Transverse colon (tissue), 4 donors: ENCODE measurements around the gene PLXDC2. TPM values are rescaled to one million over a fixed set of nuclear protein-coding genes. Genes with fewer than 3 reads are reported as not detected.

ENCODE experiments used
- DNase-seq: peaks from one replicate; pipeline ENCODE4 v3.0.0-alpha.2; 2019
- H3K27ac ChIP-seq, 4 donors: fragments of 200-600 bp; sonication (generic); 2 replicates each; pipeline ENCODE4 v1.5.1; 2016 to 2018; ENCODE audit warnings: inconsistent platforms in 4 of 4
- H3K27me3 ChIP-seq: fragments of 200-600 bp; sonication (generic); 2 replicates; pipeline ENCODE4 v1.5.1; 2017; ENCODE audit warnings: inconsistent platforms
- H3K36me3 ChIP-seq, 4 donors: fragments of 200-600 bp; sonication (generic); 2 replicates each; pipeline ENCODE4 v1.5.1; 2017 to 2019; ENCODE audit warnings: inconsistent platforms in 4 of 4
- H3K4me1 ChIP-seq, 4 donors: fragments of 200-600 bp; sonication (generic); 2 replicates each; pipeline ENCODE4 v1.5.1; 2017 to 2020; ENCODE audit warnings: inconsistent platforms in 4 of 4
- H3K4me3 ChIP-seq, 4 donors: fragments of 200-600 bp; sonication (generic); 1 replicate in 1 of 4; 2 replicates in 3 of 4; pipeline versions ENCODE4 v1.5.1 to v1.6.1; 2017 to 2019; ENCODE audit warnings: inconsistent platforms in 4 of 4
- H3K9me3 ChIP-seq, 2 donors: fragments of 200-600 bp; sonication (generic); 2 replicates each; pipeline ENCODE4 v1.5.1; 2017 to 2019; ENCODE audit warnings: inconsistent platforms in 2 of 2
- CTCF ChIP-seq, 5 experiments: fragments of 200-600 bp in 3 of 5; fragments of 450-650 bp in 2 of 5; sonication (generic) in 3 of 5; IDR thresholded peaks; 1 replicate in 2 of 5; 2 replicates in 3 of 5; pipeline ENCODE4 v1.5.1; 2016 to 2017; ENCODE audit warnings: antibody characterized with exemption in 5 of 5, inconsistent platforms in 3 of 5, mild to moderate bottlenecking in 2 of 5, moderate library complexity in 1 of 5
- EP300 ChIP-seq: sonication (generic); formaldehyde crosslinking; IDR thresholded peaks from one replicate; pipeline ENCODE4 v1.6.1; 2017; ENCODE audit warnings: antibody characterized with exemption, low read depth
- POLR2A ChIP-seq: fragments of 450-650 bp; IDR thresholded peaks from one replicate; pipeline ENCODE4 v1.6.1; 2016; ENCODE audit warnings: antibody characterized with exemption, mild to moderate bottlenecking, moderate library complexity
- POLR2AphosphoS5 ChIP-seq, 3 donors: sonication (generic); formaldehyde crosslinking; IDR thresholded peaks; one replicate each; pipeline ENCODE4 v1.6.1; 2016; ENCODE audit warnings: antibody characterized with exemption in 3 of 3
- WGBS, 2 donors: methylation state at CpG; one replicate each; pipeline ENCODE4 v1.1.5; 2018; ENCODE audit warnings: low coverage in 1 of 2; 5-methylcytosine and 5-hydroxymethylcytosine counted together
- in situ Hi-C, 4 donors: fragments of 200-750 bp; cut with MboI; loops; one replicate each; pipeline versions ENCODE4 v1.15.0 to v1.15.1; 2017; ENCODE audit warnings: low sequenced_read_pairs in 3 of 4, low pct_ligation_motif_present in 1 of 4, low pct_unique_long_range_greater_than_20kb in 1 of 4
- intact Hi-C: fragments of 100-400 bp; cut with DNase I; formaldehyde crosslinking; loops from one replicate; pipeline ENCODE4 v1.15.1; 2023; ENCODE audit warnings: low total_unique reads
- total RNA-seq, 4 donors: library from RNA; depleted of rRNA; stranded (reverse); fragments of >200 nt; gene quantifications; one replicate each; pipeline ENCODE4 v1.1.0, GENCODE V29; 2016

Gene PLXDC2
- total RNA-seq, 4 donors from 2014 or later: 12.0 to 32.2 (median 20.3) TPM

DNA sequence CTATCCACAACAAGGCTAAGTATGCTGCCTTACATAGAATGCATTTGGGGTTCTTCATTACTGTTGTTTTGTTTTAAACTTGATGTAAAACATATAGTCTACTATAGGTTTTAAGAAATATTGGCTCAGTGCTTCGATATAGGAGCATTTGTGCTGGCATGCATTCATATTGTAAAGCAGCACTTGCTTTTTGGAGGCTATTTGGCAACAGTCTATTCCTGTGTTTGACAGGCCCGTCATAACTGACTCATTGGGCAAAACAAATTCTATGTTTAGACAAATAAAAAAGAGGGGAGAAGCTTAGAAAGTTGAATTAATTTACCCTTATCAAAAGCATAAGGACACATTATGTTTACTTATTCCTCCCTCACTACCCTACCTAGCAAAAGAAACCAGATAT lies 38.4 kb upstream of the PLXDC2 start:
- 31 to 75% methylated on average over 2 of the region's 2 CpGs for WGBS, 2 donors
- intact Hi-C loops: no loop called here
- no peak overlapping the region for H3K27ac ChIP-seq
- in situ Hi-C loops: loop anchor here in 2 of 4 donors (25.0 kb wide), 1 partner anchor 366 kb away; no protein-coding TSS in a partner anchor
- H3K4me1 ChIP-seq: no peaks in the 10 kb centered on the region
- H3K36me3 ChIP-seq: no peaks in the 10 kb centered on the region
- no peaks in the 10 kb centered on the region for H3K9me3 ChIP-seq
- H3K4me3 ChIP-seq: no peak overlapping the region
- no peak for TF ChIP-seq EP300
- no peak for TF ChIP-seq POLR2AphosphoS5 (IDR thresholded peaks at IDR 0.05)
- no peak for TF ChIP-seq CTCF (IDR thresholded peaks at IDR 0.05)
- TF ChIP-seq POLR2A: no peak
- H3K27me3 ChIP-seq: no peaks in the 10 kb centered on the region
- no peak for DNase-seq

GRCh38 chr10:19778996-19779395 lies 37.2 kb upstream of the PLXDC2 start:
- H3K4me1 ChIP-seq: no peaks in the 10 kb centered on the region
- H3K9me3 ChIP-seq: no peaks in the 10 kb centered on the region
- no peaks in the 10 kb centered on the region for H3K27me3 ChIP-seq
- TF ChIP-seq POLR2A (no peak), EP300 (no peak)
- H3K27ac ChIP-seq: no peak overlapping the region
- WGBS, 2 donors: 43 to 55% methylated on average over 1 to 2 of the region's 2 CpGs
- in situ Hi-C loops: loop anchor here in 2 of 4 donors (25.0 kb wide), 1 partner anchor 367 kb away; no protein-coding TSS in a partner anchor
- H3K36me3 ChIP-seq: no peaks in the 10 kb centered on the region
- no peak overlapping the region for H3K4me3 ChIP-seq
- intact Hi-C loops: no loop called here
- DNase-seq: no peak

DNA sequence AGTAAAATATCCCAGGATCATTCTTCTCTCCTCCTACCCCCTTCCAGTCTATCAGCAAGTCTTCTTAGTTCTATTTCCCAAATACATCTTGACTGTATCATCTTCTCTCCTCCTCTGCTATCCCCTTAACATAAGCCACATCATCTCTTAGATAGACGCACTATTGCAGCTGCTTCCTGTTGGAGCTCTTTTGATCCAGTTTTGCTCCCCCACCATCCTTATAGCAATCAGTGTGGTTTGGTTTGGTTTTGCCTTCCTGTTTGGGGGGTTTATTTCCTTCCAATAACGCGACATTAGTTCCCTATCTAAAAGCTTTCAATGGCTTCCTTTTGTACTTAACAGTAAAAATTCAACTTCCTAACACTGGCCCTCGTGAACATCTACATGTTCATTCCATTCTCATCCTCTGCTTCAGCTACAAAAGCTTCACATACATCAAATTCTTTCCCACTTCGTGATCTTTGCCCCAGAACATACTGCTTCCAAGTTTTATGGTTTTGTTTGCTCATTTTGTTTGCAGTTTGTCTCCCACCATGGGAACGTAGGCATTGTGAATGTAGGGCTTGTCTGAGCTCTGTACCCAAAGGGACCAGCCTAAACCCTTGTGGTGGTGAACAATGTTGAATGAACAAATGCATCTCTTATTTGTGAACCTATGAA lies 33.7 kb upstream of the PLXDC2 start:
- H3K27ac ChIP-seq: no peak overlapping the region
- H3K4me3 ChIP-seq: no peak overlapping the region
- H3K36me3 ChIP-seq: no peaks in the 10 kb centered on the region
- WGBS, 2 donors: 54 to 73% methylated on average over 6 of the region's 6 CpGs
- no peaks in the 10 kb centered on the region for H3K4me1 ChIP-seq
- intact Hi-C loops: no loop called here
- TF ChIP-seq EP300 (no peak), POLR2AphosphoS5 (IDR thresholded peaks at IDR 0.05) (no peak), POLR2A (no peak), CTCF (IDR thresholded peaks at IDR 0.05) (no peak)
- H3K27me3 ChIP-seq: no peaks in the 10 kb centered on the region
- DNase-seq: no peak
- no peaks in the 10 kb centered on the region for H3K9me3 ChIP-seq
- in situ Hi-C loops: loop anchor here in 2 of 4 donors (25.0 kb wide), 1 partner anchor 370 kb away; no protein-coding TSS in a partner anchor

DNA sequence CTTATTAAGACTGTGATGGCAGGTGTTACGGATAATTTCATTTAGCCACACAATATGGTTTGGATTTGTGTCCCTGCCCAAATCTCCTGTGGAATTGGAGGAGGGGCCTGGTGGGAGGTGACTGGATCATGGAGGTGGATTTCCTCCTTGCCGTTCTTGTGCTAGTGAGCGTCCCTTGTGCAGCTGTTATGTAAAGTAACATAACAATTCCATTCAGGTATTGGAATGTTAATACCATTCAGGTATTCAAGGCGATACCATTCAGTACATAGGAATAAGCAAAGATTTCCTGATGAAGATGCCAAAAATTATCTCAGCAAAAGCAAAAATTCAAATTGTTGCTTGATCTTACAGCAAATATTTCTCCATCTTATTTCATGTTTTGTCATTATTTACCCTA lies 32.5 kb upstream of the PLXDC2 start:
- no peak for TF ChIP-seq EP300
- TF ChIP-seq POLR2A: no peak
- no peak for TF ChIP-seq CTCF (IDR thresholded peaks at IDR 0.05)
- TF ChIP-seq POLR2AphosphoS5 (IDR thresholded peaks at IDR 0.05): no peak
- in situ Hi-C loops: loop anchor here in 2 of 4 donors (25.0 kb wide), 1 partner anchor 371 kb away; no protein-coding TSS in a partner anchor
- Histone ChIP-seq H3K27me3 (no peaks in the 10 kb centered on the region), H3K36me3 (no peaks in the 10 kb centered on the region), H3K9me3 (no peaks in the 10 kb centered on the region), H3K27ac (no peak overlapping the region), H3K4me3 (no peak overlapping the region), H3K4me1 (no peaks in the 10 kb centered on the region)
- DNase-seq: no peak
- intact Hi-C loops: no loop called here
- 92 to 97% methylated on average over 4 of the region's 4 CpGs for WGBS, 2 donors
